Calu3 (cell line): ENCODE measurements around the gene CRYBA2. TPM values are rescaled to one million over a fixed set of nuclear protein-coding genes. Genes with fewer than 3 reads are reported as not detected.

Source experiments
- BruUV-seq: library from RNA; stranded (reverse); fragments of 400-500 nt; replicated peaks from 2 replicates; lab custom pipeline; 2021; lab: Mats Ljungman, UMichigan
- CTCF ChIA-PET: fragments of 300-600 bp; sonication (Branson Sonifier 250); formaldehyde crosslinking; loops from one replicate; lab custom pipeline; 2022; ENCODE audit warnings: antibody characterized with exemption; lab: Charles Lee
- DNase-seq: peaks from one replicate; pipeline ENCODE4 v3.0.0; 2022
- H3K27ac Mint-ChIP-seq: one replicate; pipeline ENCODE4 v1.8.0; 2022; ENCODE audit warnings: mixed read lengths; ENCODE audit not compliant: unreplicated experiment
- H3K27me3 Mint-ChIP-seq: one replicate; pipeline ENCODE4 v1.8.0; 2022; ENCODE audit warnings: mixed read lengths; ENCODE audit not compliant: unreplicated experiment
- H3K36me3 Mint-ChIP-seq: one replicate; pipeline ENCODE4 v1.8.0; 2022; ENCODE audit warnings: mild to moderate bottlenecking, moderate library complexity, mixed read lengths; ENCODE audit not compliant: insufficient read depth, unreplicated experiment
- H3K4me1 Mint-ChIP-seq: one replicate; pipeline ENCODE4 v1.8.0; 2022; ENCODE audit warnings: mild to moderate bottlenecking, low read depth, mixed read lengths; ENCODE audit not compliant: unreplicated experiment
- H3K4me3 Mint-ChIP-seq: one replicate; pipeline ENCODE4 v1.8.0; 2022; ENCODE audit warnings: mild to moderate bottlenecking, low read depth, moderate library complexity, mixed read lengths; ENCODE audit not compliant: unreplicated experiment
- H3K9me3 Mint-ChIP-seq: one replicate; pipeline ENCODE4 v1.8.0; 2022; ENCODE audit warnings: low read depth, mixed read lengths; ENCODE audit not compliant: unreplicated experiment
- intact Hi-C: fragments of 100-400 bp; cut with micrococcal nuclease; formaldehyde crosslinking; loops from one replicate; pipeline ENCODE4 v1.10.0; 2022; ENCODE audit not compliant: unreplicated experiment
- total RNA-seq: library from RNA; stranded (reverse); gene quantifications from 2 replicates; pipeline ENCODE4 v1.2.3, GENCODE V29; 2022
- TF ChIP-seq, protein P1 (sequence below): fragments of 200-600 bp; IDR thresholded peaks from one replicate; pipeline ENCODE4 v1.8.0; 2022; ENCODE audit warnings: antibody characterized with exemption; ENCODE audit not compliant: unreplicated experiment

CRYBA2 gene
- total RNA-seq, 1 experiment from 2014 or later: not detected

DNA sequence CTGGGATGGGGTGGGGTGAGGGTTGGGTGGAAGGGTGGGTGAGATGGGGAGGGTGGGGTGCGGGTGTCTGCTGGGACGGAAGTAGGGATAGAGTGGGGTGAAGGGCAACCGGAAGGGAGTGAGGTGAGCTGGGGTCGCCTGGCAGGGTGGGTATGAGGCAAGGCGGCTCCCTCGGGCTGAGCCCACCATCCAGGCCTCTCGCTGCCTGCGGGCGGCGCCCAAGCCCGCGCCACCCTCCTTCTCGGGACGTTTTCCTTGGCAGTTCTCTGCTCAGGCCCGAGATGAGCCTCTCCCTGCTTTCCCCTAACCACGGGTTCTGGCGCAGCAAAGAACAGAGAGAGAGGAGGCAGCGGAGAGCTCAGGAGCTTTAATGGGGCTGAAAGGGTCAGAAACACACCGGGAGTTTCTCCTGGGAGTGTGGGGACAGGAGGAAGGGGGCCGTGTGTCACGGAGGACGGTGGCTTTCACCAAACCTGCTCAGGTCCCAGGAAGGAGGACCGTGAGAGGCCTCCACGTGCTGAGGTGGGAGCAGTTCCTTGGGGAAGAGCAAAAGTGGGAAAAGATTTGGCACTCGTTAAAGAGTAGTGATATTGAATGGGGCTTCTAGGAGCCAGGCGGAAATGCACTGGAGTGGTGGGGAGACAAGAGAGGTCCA, 12.4 kb downstream of the CRYBA2 start:
- Mint-ChIP-seq H3K4me3 (peak overlapping the region; percentile 51), H3K27me3 (peaks cover 91% of the 10 kb centered on the region), H3K27ac (no peak overlapping the region), H3K36me3 (peaks cover 9% of the 10 kb centered on the region), H3K9me3 (no peaks in the 10 kb centered on the region), H3K4me1 (peaks cover 28% of the 10 kb centered on the region)
- no TSS peak for BruUV-seq
- no peak for DNase-seq
- CTCF ChIA-PET: interaction anchor here (0.6 to 1.5 kb wide), 17 partner anchors 12 to 496 kb away, joined by 3 to 18 read pairs (median 4); no protein-coding TSS in a partner anchor
- TF ChIP-seq, protein P1, sequence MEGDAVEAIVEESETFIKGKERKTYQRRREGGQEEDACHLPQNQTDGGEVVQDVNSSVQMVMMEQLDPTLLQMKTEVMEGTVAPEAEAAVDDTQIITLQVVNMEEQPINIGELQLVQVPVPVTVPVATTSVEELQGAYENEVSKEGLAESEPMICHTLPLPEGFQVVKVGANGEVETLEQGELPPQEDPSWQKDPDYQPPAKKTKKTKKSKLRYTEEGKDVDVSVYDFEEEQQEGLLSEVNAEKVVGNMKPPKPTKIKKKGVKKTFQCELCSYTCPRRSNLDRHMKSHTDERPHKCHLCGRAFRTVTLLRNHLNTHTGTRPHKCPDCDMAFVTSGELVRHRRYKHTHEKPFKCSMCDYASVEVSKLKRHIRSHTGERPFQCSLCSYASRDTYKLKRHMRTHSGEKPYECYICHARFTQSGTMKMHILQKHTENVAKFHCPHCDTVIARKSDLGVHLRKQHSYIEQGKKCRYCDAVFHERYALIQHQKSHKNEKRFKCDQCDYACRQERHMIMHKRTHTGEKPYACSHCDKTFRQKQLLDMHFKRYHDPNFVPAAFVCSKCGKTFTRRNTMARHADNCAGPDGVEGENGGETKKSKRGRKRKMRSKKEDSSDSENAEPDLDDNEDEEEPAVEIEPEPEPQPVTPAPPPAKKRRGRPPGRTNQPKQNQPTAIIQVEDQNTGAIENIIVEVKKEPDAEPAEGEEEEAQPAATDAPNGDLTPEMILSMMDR: no peak
- intact Hi-C loops: loop anchor here (10.0 kb wide), 1 partner anchor 126 kb away; the partner anchor contains the start of gene WNT6

DNA sequence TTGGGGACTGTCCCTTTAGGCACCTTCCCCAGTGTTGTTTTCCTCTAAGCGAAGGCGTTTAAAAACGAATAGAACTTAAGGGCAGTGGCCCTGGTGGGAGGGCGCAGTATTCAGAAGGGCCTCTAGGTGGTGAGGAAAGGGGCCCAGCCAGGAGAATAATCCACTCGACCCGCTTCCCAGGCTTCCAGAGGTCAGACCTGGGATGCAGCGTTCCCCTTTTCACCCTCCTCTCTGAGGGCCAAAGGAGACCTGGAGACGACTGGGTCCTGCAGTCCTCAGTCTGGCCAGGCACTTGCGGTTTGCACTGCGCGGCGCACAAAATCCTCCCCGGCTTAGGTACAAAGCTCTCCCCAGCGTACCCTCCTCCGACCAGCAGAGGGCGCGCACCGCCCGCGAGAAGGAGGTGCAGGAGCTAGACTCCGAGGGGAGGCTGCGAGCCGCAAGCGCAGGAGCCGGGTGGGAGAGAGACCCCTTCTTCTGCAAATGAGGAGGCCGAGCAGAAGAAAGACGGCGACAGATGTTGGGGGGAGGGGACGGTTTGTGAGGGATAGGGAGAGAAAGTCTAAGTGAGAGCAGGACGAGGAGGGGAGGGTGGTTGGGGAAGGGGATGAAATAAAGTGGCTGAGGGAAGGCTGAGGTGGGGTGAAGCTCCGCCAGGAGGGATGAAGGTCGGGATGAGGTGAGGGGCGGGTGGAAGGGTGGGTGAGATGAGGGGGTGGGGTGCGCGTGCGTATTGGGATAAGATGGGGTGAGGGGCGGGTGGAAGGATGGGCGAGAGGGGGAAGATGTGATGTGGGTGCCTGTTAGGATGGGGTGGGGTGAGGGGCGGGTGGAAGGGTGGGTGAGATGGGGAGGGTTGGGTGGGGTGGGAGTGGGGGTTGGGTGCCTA, 13.1 kb downstream of the CRYBA2 start:
- CTCF ChIA-PET: interaction anchor here (0.6 to 1.3 kb wide), 27 partner anchors 12 to 564 kb away, joined by 3 to 18 read pairs (median 4); partner anchors contain the start of gene TMEM198
- DNase-seq: peak; percentile 92
- Mint-ChIP-seq H3K36me3 (peaks cover 9% of the 10 kb centered on the region), H3K4me1 (peaks cover 28% of the 10 kb centered on the region), H3K27ac (no peak overlapping the region), H3K9me3 (no peaks in the 10 kb centered on the region), H3K4me3 (peak overlapping the region; percentile 51), H3K27me3 (peaks cover 91% of the 10 kb centered on the region)
- intact Hi-C loops: loop anchor here (5.0 to 10.0 kb wide), 2 partner anchors 103 to 125 kb away; partner anchors contain the start of gene WNT6
- TF ChIP-seq, protein P1: peak; percentile 93
- BruUV-seq: no TSS peak

DNA sequence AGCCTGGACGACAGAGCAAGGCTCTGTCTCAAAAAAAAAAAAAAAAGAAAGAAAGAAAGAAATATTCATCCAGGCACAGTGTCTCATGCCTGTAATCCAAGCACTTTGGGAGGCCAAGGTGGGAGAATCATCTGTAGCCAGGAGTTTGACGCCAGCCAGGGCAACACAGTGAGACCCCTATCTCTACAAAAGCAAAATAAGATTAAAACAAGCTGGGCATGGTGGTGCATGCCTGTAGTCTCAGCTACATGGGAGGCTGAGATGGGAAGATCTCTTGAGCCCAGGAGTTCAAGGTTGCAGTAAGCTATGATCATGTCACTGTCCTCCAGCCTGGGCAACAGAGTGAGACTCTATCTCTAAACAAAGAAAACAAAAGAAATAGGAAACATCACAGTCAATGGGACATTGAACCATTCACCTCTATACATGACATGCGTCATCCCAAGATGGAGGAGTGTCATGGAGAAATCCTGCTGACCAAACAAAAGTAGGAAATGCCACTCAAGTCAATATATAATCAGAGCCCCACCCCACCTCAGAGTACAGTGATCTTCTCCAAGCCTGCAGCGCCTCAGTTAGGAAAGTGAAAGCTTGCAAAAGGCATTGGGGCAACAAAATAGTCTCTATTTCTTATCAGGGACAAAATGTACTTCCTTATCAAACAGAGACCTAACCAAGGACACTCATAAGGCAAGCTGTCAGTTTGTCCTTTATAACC, 18.0 kb downstream of the CRYBA2 start:
- no peak overlapping the region for H3K4me3 Mint-ChIP-seq
- H3K9me3 Mint-ChIP-seq: no peaks in the 10 kb centered on the region
- DNase-seq: no peak
- H3K4me1 Mint-ChIP-seq: peaks cover 5% of the 10 kb centered on the region
- peaks cover 72% of the 10 kb centered on the region for H3K27me3 Mint-ChIP-seq
- CTCF ChIA-PET: interaction anchor here (0.7 to 1.0 kb wide), 4 partner anchors 27 to 318 kb away, joined by 3 read pairs; no protein-coding TSS in a partner anchor
- no peaks in the 10 kb centered on the region for H3K36me3 Mint-ChIP-seq
- BruUV-seq: no TSS peak
- TF ChIP-seq, protein P1: no peak
- no peak overlapping the region for H3K27ac Mint-ChIP-seq
- intact Hi-C loops: loop anchor here (5.0 kb wide), 1 partner anchor 98 kb away; no protein-coding TSS in a partner anchor

DNA sequence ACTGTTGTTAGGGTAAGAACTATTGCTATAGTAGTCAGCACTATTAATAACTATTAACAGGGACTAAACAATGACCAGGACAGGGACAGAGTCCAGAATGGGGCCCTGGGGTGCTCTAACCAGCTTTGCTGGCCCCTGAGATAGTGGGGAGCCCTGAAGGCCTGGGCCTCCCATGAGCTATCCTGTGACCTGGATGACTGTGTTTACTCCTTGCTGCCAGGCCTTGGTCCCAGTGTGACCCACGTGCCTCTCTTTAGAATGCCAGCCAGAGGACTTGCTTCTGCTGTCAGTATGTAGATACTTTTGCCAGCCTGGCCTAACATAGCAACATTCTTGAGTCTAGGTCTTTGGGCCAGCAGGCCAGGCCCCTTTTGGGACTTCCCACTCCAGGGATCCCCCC, 22.3 kb downstream of the CRYBA2 start:
- Mint-ChIP-seq H3K4me3 (no peak overlapping the region), H3K4me1 (no peaks in the 10 kb centered on the region), H3K36me3 (no peaks in the 10 kb centered on the region), H3K9me3 (no peaks in the 10 kb centered on the region), H3K27ac (no peak overlapping the region), H3K27me3 (peaks cover 65% of the 10 kb centered on the region)
- no TSS peak for BruUV-seq
- DNase-seq: no peak
- intact Hi-C loops: no loop called here
- TF ChIP-seq, protein P1: no peak
- CTCF ChIA-PET: no interaction called here
